ENCODE results near the gene DDX31. TPM values are rescaled to one million over a fixed set of nuclear protein-coding genes. Genes with fewer than 3 reads are reported as not detected.

The DDX31 gene
- total and polyA plus RNA-seq, 9 of the 15 experiments (the other 6 are each of a cell fraction or from before 2014, with no cell fraction given): 11.9 to 24.6 (median 22.2) TPM

DNA sequence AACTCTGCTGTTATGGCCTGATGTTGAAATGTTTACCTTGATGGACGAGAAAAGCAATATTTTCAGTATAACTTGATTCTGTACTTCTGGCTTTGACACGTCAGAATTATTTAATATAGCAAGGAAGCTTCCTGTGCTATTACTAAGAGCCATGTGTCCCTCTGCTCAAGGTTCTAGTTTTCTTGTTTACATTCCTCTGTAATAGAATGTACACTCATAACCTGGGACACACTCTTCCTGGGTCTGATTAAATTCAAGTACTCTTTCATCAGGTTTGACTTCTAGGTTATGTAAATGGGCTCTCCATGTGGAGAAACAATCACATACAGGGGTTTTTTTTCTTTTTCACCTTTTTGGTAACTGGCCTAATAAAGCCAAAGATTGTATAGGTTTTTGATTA, 33.6 kb upstream of the DDX31 start:
- FAIRE-seq: no peak
- H3K27me3 ChIP-seq (ENCODE audit: control insufficient read depth in 2 of 2, insufficient read depth in 2 of 2, low read length in 2 of 2): peaks cover 15 to 23% of the 10 kb centered on the region in 2 experiments
- ATAC-seq: no peak
- no peaks in the 10 kb centered on the region for H3K36me3 ChIP-seq (ENCODE audit: control insufficient read depth, insufficient read depth, low read length)
- DNase-seq (ENCODE audit: extremely low read depth in 1 of 4, low spot score in 3 of 4): no peak
- H3K27ac ChIP-seq (ENCODE audit: extremely low read depth, low read depth, low read length): no peak overlapping the region
- BruUV-seq (replicated peaks): no TSS peak
- H3K9me1 ChIP-seq (ENCODE audit: control insufficient read depth, insufficient read depth, low read length): no peaks in the 10 kb centered on the region
- H3K9me3 ChIP-seq (replicated peaks; ENCODE audit: control insufficient read depth, insufficient read depth, low read depth, low read length): peaks cover 1% of the 10 kb centered on the region; the same call in 1 of the 2 replicates
- H4K20me1 ChIP-seq (replicated peaks; ENCODE audit: control insufficient read depth, insufficient read depth, low read length): no peaks in the 10 kb centered on the region
- H2AFZ ChIP-seq (ENCODE audit: low read depth, low read length): no peak overlapping the region
- no peak overlapping the region for H3K4me3 ChIP-seq
- no peak overlapping the region for H3K4me2 ChIP-seq (ENCODE audit: insufficient read depth, low read length)
- in situ Hi-C loops (cut with MboI): no loop called here
- intact Hi-C loops (cut with micrococcal nuclease): no loop called here
- H3K9ac ChIP-seq (ENCODE audit: insufficient read depth in 1 of 2, low read depth in 2 of 2, low read length in 2 of 2): no peak overlapping the region
- no peaks in the 10 kb centered on the region for H3K79me2 ChIP-seq (ENCODE audit: control insufficient read depth, insufficient read depth, low read length)
- H3K4me1 ChIP-seq (replicated peaks in 1 of 2; ENCODE audit: control insufficient read depth in 2 of 2, insufficient read depth in 2 of 2, low read length in 2 of 2): no peaks in the 10 kb centered on the region
- 0% methylated on average over 2 of the region's 2 CpGs for WGBS (ENCODE audit: insufficient coverage, low coverage, missing lambda C conversion rate)
- CTCF ChIA-PET (ENCODE audit: low intra/inter-chr PET ratio): no interaction called here
- POLR2A ChIA-PET: no interaction called here
- TF ChIP-seq, protein P1, sequence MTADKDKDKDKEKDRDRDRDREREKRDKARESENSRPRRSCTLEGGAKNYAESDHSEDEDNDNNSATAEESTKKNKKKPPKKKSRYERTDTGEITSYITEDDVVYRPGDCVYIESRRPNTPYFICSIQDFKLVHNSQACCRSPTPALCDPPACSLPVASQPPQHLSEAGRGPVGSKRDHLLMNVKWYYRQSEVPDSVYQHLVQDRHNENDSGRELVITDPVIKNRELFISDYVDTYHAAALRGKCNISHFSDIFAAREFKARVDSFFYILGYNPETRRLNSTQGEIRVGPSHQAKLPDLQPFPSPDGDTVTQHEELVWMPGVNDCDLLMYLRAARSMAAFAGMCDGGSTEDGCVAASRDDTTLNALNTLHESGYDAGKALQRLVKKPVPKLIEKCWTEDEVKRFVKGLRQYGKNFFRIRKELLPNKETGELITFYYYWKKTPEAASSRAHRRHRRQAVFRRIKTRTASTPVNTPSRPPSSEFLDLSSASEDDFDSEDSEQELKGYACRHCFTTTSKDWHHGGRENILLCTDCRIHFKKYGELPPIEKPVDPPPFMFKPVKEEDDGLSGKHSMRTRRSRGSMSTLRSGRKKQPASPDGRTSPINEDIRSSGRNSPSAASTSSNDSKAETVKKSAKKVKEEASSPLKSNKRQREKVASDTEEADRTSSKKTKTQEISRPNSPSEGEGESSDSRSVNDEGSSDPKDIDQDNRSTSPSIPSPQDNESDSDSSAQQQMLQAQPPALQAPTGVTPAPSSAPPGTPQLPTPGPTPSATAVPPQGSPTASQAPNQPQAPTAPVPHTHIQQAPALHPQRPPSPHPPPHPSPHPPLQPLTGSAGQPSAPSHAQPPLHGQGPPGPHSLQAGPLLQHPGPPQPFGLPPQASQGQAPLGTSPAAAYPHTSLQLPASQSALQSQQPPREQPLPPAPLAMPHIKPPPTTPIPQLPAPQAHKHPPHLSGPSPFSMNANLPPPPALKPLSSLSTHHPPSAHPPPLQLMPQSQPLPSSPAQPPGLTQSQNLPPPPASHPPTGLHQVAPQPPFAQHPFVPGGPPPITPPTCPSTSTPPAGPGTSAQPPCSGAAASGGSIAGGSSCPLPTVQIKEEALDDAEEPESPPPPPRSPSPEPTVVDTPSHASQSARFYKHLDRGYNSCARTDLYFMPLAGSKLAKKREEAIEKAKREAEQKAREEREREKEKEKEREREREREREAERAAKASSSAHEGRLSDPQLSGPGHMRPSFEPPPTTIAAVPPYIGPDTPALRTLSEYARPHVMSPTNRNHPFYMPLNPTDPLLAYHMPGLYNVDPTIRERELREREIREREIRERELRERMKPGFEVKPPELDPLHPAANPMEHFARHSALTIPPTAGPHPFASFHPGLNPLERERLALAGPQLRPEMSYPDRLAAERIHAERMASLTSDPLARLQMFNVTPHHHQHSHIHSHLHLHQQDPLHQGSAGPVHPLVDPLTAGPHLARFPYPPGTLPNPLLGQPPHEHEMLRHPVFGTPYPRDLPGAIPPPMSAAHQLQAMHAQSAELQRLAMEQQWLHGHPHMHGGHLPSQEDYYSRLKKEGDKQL (CRISPR knock-in tag; IDR thresholded peaks at IDR 0.05; ENCODE audit: borderline replicate concordance): no peak
- TF ChIP-seq ZHX1 (conservative IDR thresholded peaks at IDR 0.05; ENCODE audit: low read length) (no peak), BRF1 (IDR thresholded peaks at IDR 0.05; ENCODE audit: borderline replicate concordance, extremely low read depth, insufficient read length) (no peak), ZNF444 (CRISPR knock-in tag; IDR thresholded peaks at IDR 0.05) (no peak), EGR1 (conservative IDR thresholded peaks at IDR 0.05) (no peak), ZNF77 (CRISPR knock-in tag; IDR thresholded peaks at IDR 0.05) (no peak), ZNF780A (CRISPR knock-in tag; IDR thresholded peaks at IDR 0.05) (no peak), EWSR1 (IDR thresholded peaks at IDR 0.05; ENCODE audit: borderline replicate concordance, low read depth, partially characterized antibody) (no peak)
- TF ChIP-seq, protein P2, sequence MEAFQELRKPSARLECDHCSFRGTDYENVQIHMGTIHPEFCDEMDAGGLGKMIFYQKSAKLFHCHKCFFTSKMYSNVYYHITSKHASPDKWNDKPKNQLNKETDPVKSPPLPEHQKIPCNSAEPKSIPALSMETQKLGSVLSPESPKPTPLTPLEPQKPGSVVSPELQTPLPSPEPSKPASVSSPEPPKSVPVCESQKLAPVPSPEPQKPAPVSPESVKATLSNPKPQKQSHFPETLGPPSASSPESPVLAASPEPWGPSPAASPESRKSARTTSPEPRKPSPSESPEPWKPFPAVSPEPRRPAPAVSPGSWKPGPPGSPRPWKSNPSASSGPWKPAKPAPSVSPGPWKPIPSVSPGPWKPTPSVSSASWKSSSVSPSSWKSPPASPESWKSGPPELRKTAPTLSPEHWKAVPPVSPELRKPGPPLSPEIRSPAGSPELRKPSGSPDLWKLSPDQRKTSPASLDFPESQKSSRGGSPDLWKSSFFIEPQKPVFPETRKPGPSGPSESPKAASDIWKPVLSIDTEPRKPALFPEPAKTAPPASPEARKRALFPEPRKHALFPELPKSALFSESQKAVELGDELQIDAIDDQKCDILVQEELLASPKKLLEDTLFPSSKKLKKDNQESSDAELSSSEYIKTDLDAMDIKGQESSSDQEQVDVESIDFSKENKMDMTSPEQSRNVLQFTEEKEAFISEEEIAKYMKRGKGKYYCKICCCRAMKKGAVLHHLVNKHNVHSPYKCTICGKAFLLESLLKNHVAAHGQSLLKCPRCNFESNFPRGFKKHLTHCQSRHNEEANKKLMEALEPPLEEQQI (IDR thresholded peaks at IDR 0.05): no peak
- TF ChIP-seq, protein P3, sequence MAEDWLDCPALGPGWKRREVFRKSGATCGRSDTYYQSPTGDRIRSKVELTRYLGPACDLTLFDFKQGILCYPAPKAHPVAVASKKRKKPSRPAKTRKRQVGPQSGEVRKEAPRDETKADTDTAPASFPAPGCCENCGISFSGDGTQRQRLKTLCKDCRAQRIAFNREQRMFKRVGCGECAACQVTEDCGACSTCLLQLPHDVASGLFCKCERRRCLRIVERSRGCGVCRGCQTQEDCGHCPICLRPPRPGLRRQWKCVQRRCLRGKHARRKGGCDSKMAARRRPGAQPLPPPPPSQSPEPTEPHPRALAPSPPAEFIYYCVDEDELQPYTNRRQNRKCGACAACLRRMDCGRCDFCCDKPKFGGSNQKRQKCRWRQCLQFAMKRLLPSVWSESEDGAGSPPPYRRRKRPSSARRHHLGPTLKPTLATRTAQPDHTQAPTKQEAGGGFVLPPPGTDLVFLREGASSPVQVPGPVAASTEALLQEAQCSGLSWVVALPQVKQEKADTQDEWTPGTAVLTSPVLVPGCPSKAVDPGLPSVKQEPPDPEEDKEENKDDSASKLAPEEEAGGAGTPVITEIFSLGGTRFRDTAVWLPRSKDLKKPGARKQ (CRISPR knock-in tag; IDR thresholded peaks at IDR 0.05): no peak
